K562 (cell line): ENCODE measurements around the gene MTCH2.

Source experiments
- CEBPG ChIP-seq, 3 experiments: fragments of 200-800 bp in 1 of 3; sonication (Bioruptor generic) in 1 of 3; sonication (generic) in 1 of 3; formaldehyde crosslinking in 1 of 3; IDR thresholded peaks in 2 of 3; conservative IDR thresholded peaks in 1 of 3; 2 replicates each; pipeline versions ENCODE4 v1.6.1 to v1.8.0; 2016 to 2022; ENCODE audit warnings: missing compliant biosample characterization in 2 of 3, missing genetic modification characterization in 2 of 3, mild to moderate bottlenecking in 1 of 3, missing genetic modification reagents in 1 of 3
- EZH2 ChIP-seq: IDR thresholded peaks from 2 replicates; pipeline ENCODE4 v1.6.1; 2012; ENCODE audit warnings: low read depth, mild to moderate bottlenecking, inconsistent platforms, low read length, borderline replicate concordance
- GTF2F1 ChIP-seq: IDR thresholded peaks from 2 replicates; pipeline ENCODE4 v1.6.1; 2011; ENCODE audit warnings: low read depth, low read length, improper control_type of control experiment
- NFYB ChIP-seq: IDR thresholded peaks from 2 replicates; pipeline ENCODE4 v1.6.1; 2011; ENCODE audit warnings: mild to moderate bottlenecking, moderate library complexity; ENCODE audit not compliant: insufficient read length; ENCODE audit errors: extremely low read depth
- TF ChIP-seq, protein P1 (sequence below): fragments of 450-650 bp; IDR thresholded peaks from 2 replicates; pipeline ENCODE4 v1.6.1; 2016; ENCODE audit warnings: borderline replicate concordance
- TF ChIP-seq, protein P2 (sequence below): fragments of 200-600 bp; sonication (generic); IDR thresholded peaks from one replicate; pipeline ENCODE4 v1.6.1; 2012; ENCODE audit warnings: mild to moderate bottlenecking, low read depth, low read length, inconsistent platforms

DNA sequence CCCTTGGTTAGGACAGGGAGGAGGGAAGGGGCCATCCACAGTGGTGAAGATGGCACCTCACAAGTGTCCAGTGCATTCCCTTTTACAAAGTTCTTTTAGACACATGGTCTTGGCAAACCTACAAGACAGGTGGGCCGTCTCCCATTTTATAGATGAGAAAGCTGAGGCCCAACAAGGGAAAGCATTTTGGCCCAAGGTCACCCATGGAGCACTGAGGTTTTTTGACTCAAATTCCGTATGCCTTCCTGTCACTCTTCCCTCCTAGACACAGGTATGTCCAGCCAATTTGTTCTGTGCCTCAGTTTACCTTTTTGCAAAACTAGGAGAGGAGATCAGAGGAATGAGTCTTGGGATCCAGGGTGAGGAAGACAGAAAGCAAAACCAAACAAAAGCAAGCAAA is 49.4 kb downstream of the MTCH2 start:
- TF ChIP-seq CEBPG (CRISPR knock-in tag; IDR thresholded peaks at IDR 0.05) = no peak
- no peak for TF ChIP-seq CEBPG (tag; conservative IDR thresholded peaks at IDR 0.05 in 1 of 2, IDR thresholded peaks at IDR 0.05 in 1 of 2)
- TF ChIP-seq, protein P1, sequence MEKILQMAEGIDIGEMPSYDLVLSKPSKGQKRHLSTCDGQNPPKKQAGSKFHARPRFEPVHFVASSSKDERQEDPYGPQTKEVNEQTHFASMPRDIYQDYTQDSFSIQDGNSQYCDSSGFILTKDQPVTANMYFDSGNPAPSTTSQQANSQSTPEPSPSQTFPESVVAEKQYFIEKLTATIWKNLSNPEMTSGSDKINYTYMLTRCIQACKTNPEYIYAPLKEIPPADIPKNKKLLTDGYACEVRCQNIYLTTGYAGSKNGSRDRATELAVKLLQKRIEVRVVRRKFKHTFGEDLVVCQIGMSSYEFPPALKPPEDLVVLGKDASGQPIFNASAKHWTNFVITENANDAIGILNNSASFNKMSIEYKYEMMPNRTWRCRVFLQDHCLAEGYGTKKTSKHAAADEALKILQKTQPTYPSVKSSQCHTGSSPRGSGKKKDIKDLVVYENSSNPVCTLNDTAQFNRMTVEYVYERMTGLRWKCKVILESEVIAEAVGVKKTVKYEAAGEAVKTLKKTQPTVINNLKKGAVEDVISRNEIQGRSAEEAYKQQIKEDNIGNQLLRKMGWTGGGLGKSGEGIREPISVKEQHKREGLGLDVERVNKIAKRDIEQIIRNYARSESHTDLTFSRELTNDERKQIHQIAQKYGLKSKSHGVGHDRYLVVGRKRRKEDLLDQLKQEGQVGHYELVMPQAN = no peak
- TF ChIP-seq, protein P2, sequence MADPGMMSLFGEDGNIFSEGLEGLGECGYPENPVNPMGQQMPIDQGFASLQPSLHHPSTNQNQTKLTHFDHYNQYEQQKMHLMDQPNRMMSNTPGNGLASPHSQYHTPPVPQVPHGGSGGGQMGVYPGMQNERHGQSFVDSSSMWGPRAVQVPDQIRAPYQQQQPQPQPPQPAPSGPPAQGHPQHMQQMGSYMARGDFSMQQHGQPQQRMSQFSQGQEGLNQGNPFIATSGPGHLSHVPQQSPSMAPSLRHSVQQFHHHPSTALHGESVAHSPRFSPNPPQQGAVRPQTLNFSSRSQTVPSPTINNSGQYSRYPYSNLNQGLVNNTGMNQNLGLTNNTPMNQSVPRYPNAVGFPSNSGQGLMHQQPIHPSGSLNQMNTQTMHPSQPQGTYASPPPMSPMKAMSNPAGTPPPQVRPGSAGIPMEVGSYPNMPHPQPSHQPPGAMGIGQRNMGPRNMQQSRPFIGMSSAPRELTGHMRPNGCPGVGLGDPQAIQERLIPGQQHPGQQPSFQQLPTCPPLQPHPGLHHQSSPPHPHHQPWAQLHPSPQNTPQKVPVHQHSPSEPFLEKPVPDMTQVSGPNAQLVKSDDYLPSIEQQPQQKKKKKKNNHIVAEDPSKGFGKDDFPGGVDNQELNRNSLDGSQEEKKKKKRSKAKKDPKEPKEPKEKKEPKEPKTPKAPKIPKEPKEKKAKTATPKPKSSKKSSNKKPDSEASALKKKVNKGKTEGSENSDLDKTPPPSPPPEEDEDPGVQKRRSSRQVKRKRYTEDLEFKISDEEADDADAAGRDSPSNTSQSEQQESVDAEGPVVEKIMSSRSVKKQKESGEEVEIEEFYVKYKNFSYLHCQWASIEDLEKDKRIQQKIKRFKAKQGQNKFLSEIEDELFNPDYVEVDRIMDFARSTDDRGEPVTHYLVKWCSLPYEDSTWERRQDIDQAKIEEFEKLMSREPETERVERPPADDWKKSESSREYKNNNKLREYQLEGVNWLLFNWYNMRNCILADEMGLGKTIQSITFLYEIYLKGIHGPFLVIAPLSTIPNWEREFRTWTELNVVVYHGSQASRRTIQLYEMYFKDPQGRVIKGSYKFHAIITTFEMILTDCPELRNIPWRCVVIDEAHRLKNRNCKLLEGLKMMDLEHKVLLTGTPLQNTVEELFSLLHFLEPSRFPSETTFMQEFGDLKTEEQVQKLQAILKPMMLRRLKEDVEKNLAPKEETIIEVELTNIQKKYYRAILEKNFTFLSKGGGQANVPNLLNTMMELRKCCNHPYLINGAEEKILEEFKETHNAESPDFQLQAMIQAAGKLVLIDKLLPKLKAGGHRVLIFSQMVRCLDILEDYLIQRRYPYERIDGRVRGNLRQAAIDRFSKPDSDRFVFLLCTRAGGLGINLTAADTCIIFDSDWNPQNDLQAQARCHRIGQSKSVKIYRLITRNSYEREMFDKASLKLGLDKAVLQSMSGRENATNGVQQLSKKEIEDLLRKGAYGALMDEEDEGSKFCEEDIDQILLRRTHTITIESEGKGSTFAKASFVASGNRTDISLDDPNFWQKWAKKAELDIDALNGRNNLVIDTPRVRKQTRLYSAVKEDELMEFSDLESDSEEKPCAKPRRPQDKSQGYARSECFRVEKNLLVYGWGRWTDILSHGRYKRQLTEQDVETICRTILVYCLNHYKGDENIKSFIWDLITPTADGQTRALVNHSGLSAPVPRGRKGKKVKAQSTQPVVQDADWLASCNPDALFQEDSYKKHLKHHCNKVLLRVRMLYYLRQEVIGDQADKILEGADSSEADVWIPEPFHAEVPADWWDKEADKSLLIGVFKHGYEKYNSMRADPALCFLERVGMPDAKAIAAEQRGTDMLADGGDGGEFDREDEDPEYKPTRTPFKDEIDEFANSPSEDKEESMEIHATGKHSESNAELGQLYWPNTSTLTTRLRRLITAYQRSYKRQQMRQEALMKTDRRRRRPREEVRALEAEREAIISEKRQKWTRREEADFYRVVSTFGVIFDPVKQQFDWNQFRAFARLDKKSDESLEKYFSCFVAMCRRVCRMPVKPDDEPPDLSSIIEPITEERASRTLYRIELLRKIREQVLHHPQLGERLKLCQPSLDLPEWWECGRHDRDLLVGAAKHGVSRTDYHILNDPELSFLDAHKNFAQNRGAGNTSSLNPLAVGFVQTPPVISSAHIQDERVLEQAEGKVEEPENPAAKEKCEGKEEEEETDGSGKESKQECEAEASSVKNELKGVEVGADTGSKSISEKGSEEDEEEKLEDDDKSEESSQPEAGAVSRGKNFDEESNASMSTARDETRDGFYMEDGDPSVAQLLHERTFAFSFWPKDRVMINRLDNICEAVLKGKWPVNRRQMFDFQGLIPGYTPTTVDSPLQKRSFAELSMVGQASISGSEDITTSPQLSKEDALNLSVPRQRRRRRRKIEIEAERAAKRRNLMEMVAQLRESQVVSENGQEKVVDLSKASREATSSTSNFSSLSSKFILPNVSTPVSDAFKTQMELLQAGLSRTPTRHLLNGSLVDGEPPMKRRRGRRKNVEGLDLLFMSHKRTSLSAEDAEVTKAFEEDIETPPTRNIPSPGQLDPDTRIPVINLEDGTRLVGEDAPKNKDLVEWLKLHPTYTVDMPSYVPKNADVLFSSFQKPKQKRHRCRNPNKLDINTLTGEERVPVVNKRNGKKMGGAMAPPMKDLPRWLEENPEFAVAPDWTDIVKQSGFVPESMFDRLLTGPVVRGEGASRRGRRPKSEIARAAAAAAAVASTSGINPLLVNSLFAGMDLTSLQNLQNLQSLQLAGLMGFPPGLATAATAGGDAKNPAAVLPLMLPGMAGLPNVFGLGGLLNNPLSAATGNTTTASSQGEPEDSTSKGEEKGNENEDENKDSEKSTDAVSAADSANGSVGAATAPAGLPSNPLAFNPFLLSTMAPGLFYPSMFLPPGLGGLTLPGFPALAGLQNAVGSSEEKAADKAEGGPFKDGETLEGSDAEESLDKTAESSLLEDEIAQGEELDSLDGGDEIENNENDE = no peak
- no peak for TF ChIP-seq EZH2
- TF ChIP-seq GTF2F1 = no peak
- TF ChIP-seq NFYB = no peak
